GM19239 (cell line): ENCODE measurements around the gene MILR1.
"Not testable (repeated sequence)": the region's sequence is repeated elsewhere in the genome, so short reads cannot be mapped to it uniquely, and the experiment has no call there.

Experiments
- DNase-seq: peaks from one replicate; pipeline ENCODE4 v3.0.0; 2011; ENCODE audit warnings: low spot score; ENCODE audit not compliant: insufficient read length
- FAIRE-seq: peaks from 2 replicates; lab custom pipeline; 2011; peaks lifted over from hg19 to GRCh38; lab: Jason Lieb, UNC

The MILR1 gene

GRCh38 chr17:64466019-64466735, 17.3 kb downstream of the MILR1 start:
- no peak for DNase-seq
- no peak for FAIRE-seq

- FAIRE-seq, result not testable (repeated sequence)
Measured at GRCh38 chr17:64466834-64467233, 17.9 kb downstream of the MILR1 start.

GRCh38 chr17:64470625-64471024, 21.7 kb downstream of the MILR1 start:
- DNase-seq, result no peak

More at GRCh38 chr17:64466834-64467233, 17.9 kb downstream of the MILR1 start:
- not testable (repeated sequence) for DNase-seq

GRCh38 chr17:64471440-64471839, 22.5 kb downstream of the MILR1 start:
- DNase-seq, result no peak
- no peak for FAIRE-seq

More at GRCh38 chr17:64470625-64471024, 21.7 kb downstream of the MILR1 start:
- no peak for FAIRE-seq

GRCh38 chr17:64472564-64472963, 23.6 kb downstream of the MILR1 start:
- FAIRE-seq (no peak), DNase-seq (no peak)

GRCh38 chr17:64477849-64478248, 28.9 kb downstream of the MILR1 start:
- DNase-seq (no peak), FAIRE-seq (no peak)

GRCh38 chr17:64480951-64481350, 32.0 kb downstream of the MILR1 start:
- DNase-seq (no peak), FAIRE-seq (no peak)

- DNase-seq, result no peak
Measured at GRCh38 chr17:64484380-64484779, 35.5 kb downstream of the MILR1 start.

GRCh38 chr17:64488301-64488700, 39.4 kb downstream of the MILR1 start:
- DNase-seq (no peak), FAIRE-seq (no peak)

More at GRCh38 chr17:64484380-64484779, 35.5 kb downstream of the MILR1 start:
- no peak for FAIRE-seq

- no peak for FAIRE-seq
- DNase-seq, result no peak
Measured at GRCh38 chr17:64491034-64491860, 42.3 kb downstream of the MILR1 start.

GRCh38 chr17:64491994-64492393, 43.1 kb downstream of the MILR1 start:
- DNase-seq (no peak), FAIRE-seq (no peak)

GRCh38 chr17:64492481-64493109, 43.7 kb downstream of the MILR1 start:
- FAIRE-seq (no peak), DNase-seq (no peak)

- FAIRE-seq, result no peak
- DNase-seq, result no peak
Measured at GRCh38 chr17:64494121-64494520, 45.2 kb downstream of the MILR1 start.

GRCh38 chr17:64495300-64495699, 46.4 kb downstream of the MILR1 start:
- FAIRE-seq, DNase-seq: not testable (repeated sequence)

- FAIRE-seq (peak; percentile 4), DNase-seq (no peak)
Measured at GRCh38 chr17:64496348-64496785, 47.5 kb downstream of the MILR1 start.

- peak; percentile 47 for DNase-seq
- peak; percentile 94 for FAIRE-seq
Measured at GRCh38 chr17:64496786-64497564, 48.1 kb downstream of the MILR1 start, which contains the start of gene POLG2. Gene POLG2 (minus strand): TSS chr17:64497054. CDS start chr17:64496968, 86 bp downstream.

GRCh38 chr17:64497565-64498035, 48.7 kb downstream of the MILR1 start:
- DNase-seq, result no peak
- peak; percentile 31 for FAIRE-seq

GRCh38 chr17:64498308-64499203, 49.6 kb downstream of the MILR1 start:
- DNase-seq, result no peak
- no peak for FAIRE-seq
